HAP-1 (cell line): ENCODE measurements around the gene NEUROG1.

Source experiments
- DNase-seq, 2 experiments: peaks; one replicate each; pipeline ENCODE4 v3.0.0-alpha.2; 2016 to 2020; ENCODE audit warnings: low spot score in 2 of 2
- H3K27me3 ChIP-seq: fragments of 250-450 bp; sonication (Bioruptor Pico); 2 replicates; pipeline ENCODE4 v1.5.1; 2020; ENCODE audit warnings: low read depth, mild to moderate bottlenecking, moderate library complexity
- H3K36me3 ChIP-seq: fragments of 250-450 bp; sonication (Bioruptor Pico); replicated peaks from 2 replicates; pipeline ENCODE4 v1.5.1; 2020; ENCODE audit warnings: mild to moderate bottlenecking
- H3K4me1 ChIP-seq: fragments of 250-450 bp; sonication (Bioruptor Pico); 2 replicates; pipeline ENCODE4 v1.5.1; 2020; ENCODE audit warnings: mild to moderate bottlenecking
- H3K4me3 ChIP-seq: fragments of 250-450 bp; sonication (Bioruptor Pico); 2 replicates; pipeline ENCODE4 v1.5.1; 2020; ENCODE audit warnings: mild to moderate bottlenecking, moderate library complexity
- H3K9me3 ChIP-seq: fragments of 250-450 bp; sonication (Bioruptor Pico); 2 replicates; pipeline ENCODE4 v1.5.1; 2020; ENCODE audit warnings: mild to moderate bottlenecking, moderate library complexity
- in situ Hi-C: fragments of 300-500 bp; cut with MboI; formaldehyde crosslinking; loops from 3 replicates; pipeline ENCODE4 v1.14.3; 2020; ENCODE audit warnings: low sequenced_read_pairs, inconsistent platforms, mixed read lengths

The NEUROG1 gene, protein sequence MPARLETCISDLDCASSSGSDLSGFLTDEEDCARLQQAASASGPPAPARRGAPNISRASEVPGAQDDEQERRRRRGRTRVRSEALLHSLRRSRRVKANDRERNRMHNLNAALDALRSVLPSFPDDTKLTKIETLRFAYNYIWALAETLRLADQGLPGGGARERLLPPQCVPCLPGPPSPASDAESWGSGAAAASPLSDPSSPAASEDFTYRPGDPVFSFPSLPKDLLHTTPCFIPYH

GRCh38 chr5:135535820-135536801 is at the start of gene NEUROG1:
Gene NEUROG1 (minus strand): TSS chr5:135535964. CDS start chr5:135535690, 274 bp downstream.
- no peaks in the 10 kb centered on the region for H3K27me3 ChIP-seq
- in situ Hi-C loops, result no loop called here
- H3K9me3 ChIP-seq, result no peaks in the 10 kb centered on the region
- no peaks in the 10 kb centered on the region for H3K36me3 ChIP-seq
- H3K4me3 ChIP-seq, result no peak within 1 kb of the TSS
- DNase-seq, result no peak
- H3K4me1 ChIP-seq, result no peaks in the 10 kb centered on the region

DNA sequence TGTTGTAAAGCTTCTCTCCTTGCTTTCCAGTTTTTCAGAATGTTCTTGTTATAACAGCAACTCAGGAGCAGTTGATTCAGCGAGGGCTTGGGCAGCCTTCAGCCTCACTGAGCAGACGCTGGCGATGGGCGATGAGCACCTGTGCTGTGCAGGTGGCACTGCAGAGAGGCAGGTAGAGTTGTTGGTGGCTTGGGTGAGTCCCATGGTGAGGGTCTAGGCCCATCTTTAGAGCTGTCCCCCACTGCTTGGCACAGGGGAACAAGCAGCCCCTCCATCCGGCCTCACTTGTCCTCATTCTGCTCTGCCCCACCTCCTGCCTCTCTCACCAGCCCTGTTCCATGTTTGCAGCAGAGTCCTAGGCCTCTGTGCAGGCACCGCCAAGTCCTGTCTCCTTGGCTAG is 49.2 kb upstream of the NEUROG1 start:
- Histone ChIP-seq H3K4me3 (no peak overlapping the region), H3K27me3 (no peaks in the 10 kb centered on the region; the same call in 1 of the 2 replicates), H3K9me3 (no peaks in the 10 kb centered on the region), H3K4me1 (peaks cover 15% of the 10 kb centered on the region), H3K36me3 (no peaks in the 10 kb centered on the region)
- DNase-seq, result peak in 1 of 2 experiments; percentile 33
- in situ Hi-C loops, result no loop called here

GRCh38 chr5:135584276-135584675 is 48.5 kb upstream of the NEUROG1 start:
- Histone ChIP-seq H3K9me3 (no peaks in the 10 kb centered on the region), H3K4me1 (peaks cover 17% of the 10 kb centered on the region), H3K36me3 (no peaks in the 10 kb centered on the region), H3K27me3 (no peaks in the 10 kb centered on the region; the same call in 1 of the 2 replicates), H3K4me3 (no peak overlapping the region)
- in situ Hi-C loops, result no loop called here
- DNase-seq, result no peak

DNA sequence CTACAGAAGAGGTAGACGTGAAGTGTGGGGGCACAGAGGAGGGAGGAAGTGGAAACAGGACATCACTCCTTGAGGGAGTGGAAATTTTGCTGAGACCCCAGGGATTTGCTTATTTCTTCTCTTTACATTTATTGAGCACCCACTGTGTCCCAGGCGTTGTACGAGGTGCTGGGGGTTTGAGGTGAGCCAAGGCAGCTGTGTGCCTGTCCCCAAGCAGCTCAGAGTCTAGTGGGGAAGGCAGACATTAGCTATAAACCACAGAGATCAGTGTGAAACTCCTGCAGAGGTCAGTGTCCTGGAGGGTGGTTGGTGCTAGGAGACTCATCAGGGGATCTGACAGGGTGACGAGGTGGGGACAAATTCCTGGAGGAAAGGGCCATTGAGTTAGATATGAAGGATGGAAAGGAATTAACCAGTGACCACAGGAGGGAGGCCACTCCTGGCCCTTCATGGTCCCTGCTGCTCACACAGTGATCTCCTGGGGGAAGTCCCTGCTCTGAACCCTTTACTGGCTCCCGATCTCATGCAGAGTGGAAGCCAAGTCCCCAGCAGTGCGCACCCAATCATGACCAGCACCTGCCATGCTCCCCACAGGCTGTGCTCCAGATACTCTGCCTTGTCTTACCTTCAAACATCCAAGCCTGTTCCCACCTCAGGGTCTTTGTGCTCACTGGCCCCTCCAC is 46.5 kb upstream of the NEUROG1 start:
- H3K27me3 ChIP-seq, result no peaks in the 10 kb centered on the region; the same call in 1 of the 2 replicates
- H3K9me3 ChIP-seq, result no peaks in the 10 kb centered on the region
- H3K4me3 ChIP-seq, result no peak overlapping the region
- H3K36me3 ChIP-seq, result no peaks in the 10 kb centered on the region
- peaks cover 25% of the 10 kb centered on the region for H3K4me1 ChIP-seq
- in situ Hi-C loops, result no loop called here
- DNase-seq, result no peak

GRCh38 chr5:135578685-135579341 is 43.0 kb upstream of the NEUROG1 start, which contains the start of gene CXCL14:
Gene CXCL14 (minus strand): TSS chr5:135578991. CDS start chr5:135578778, 213 bp downstream.
- H3K27me3 ChIP-seq, result no peaks in the 10 kb centered on the region; the same call in 1 of the 2 replicates
- no peaks in the 10 kb centered on the region for H3K9me3 ChIP-seq
- in situ Hi-C loops, result no loop called here
- H3K36me3 ChIP-seq, result no peaks in the 10 kb centered on the region
- peak within 1 kb of the TSS; percentile 34 for H3K4me3 ChIP-seq
- peak; percentile 77 to 87 for DNase-seq
- peaks cover 10% of the 10 kb centered on the region for H3K4me1 ChIP-seq

GRCh38 chr5:135578305-135578684 is 42.5 kb upstream of the NEUROG1 start:
- DNase-seq, result no peak
- H3K27me3 ChIP-seq, result no peaks in the 10 kb centered on the region; the same call in 1 of the 2 replicates
- H3K4me1 ChIP-seq, result peaks cover 10% of the 10 kb centered on the region
- in situ Hi-C loops, result no loop called here
- H3K4me3 ChIP-seq, result peak overlapping the region; percentile 34
- no peaks in the 10 kb centered on the region for H3K36me3 ChIP-seq
- H3K9me3 ChIP-seq, result no peaks in the 10 kb centered on the region

GRCh38 chr5:135577421-135577820 is 41.7 kb upstream of the NEUROG1 start:
- Histone ChIP-seq H3K27me3 (no peaks in the 10 kb centered on the region; the same call in 1 of the 2 replicates), H3K9me3 (no peaks in the 10 kb centered on the region), H3K4me1 (peaks cover 10% of the 10 kb centered on the region), H3K4me3 (no peak overlapping the region), H3K36me3 (no peaks in the 10 kb centered on the region)
- no peak for DNase-seq
- in situ Hi-C loops, result no loop called here

DNA sequence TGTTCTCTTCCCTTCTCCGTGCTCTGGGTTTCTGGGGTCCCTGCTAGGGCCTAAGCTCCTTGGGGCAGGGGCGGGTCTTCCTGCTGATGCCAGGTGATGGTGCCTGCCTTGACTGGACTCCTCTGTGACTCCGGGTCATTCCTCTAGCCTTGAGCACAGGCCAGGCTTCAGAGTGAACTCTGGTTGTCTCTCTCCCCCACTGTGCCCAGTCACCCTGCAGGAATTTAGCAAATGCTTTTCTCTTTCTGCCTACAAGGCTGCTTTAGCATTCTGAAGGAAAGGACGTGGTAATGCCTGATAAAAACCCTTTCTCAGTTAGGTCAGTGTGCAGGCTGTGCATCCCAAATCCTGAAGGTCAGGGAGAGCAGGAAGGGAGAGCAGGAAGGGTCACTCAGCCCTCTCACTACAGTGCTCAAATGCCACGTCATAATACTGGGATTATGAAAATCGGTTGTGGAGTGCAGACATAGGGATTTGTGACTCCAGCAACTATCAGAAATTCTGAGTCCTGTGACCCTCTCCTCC is 40.4 kb upstream of the NEUROG1 start:
- Histone ChIP-seq H3K9me3 (no peaks in the 10 kb centered on the region), H3K27me3 (no peaks in the 10 kb centered on the region), H3K4me1 (peaks cover 10% of the 10 kb centered on the region), H3K36me3 (no peaks in the 10 kb centered on the region), H3K4me3 (no peak overlapping the region)
- in situ Hi-C loops, result no loop called here
- DNase-seq, result no peak

- Histone ChIP-seq H3K4me3 (no peak overlapping the region), H3K27me3 (no peaks in the 10 kb centered on the region), H3K9me3 (no peaks in the 10 kb centered on the region), H3K4me1 (peaks cover 15% of the 10 kb centered on the region), H3K36me3 (no peaks in the 10 kb centered on the region)
- in situ Hi-C loops, result no loop called here
- no peak for DNase-seq
Measured at GRCh38 chr5:135574493-135574892, 38.7 kb upstream of the NEUROG1 start.

DNA sequence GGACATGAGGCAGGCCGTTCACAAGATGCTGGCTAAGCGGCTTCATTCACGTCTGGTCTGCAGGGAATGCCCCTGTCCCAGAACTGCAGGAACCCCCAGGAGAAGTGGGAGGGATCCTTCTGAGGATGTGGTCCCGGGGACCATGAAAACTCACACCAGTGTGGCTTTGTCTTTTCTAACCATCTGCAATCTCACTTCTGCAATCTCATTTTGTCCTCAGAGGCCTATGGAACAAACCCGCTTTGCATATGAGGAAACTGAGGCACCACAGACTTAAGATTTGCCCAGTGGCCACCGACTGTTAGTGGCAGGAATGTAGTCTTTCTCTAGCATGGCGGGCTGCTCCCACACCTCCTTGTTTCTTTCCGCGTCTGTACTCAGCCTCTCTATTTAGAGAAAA is 36.1 kb upstream of the NEUROG1 start:
- Histone ChIP-seq H3K4me3 (no peak overlapping the region), H3K36me3 (no peaks in the 10 kb centered on the region), H3K27me3 (no peaks in the 10 kb centered on the region), H3K9me3 (no peaks in the 10 kb centered on the region), H3K4me1 (peaks cover 4% of the 10 kb centered on the region)
- DNase-seq, result no peak
- in situ Hi-C loops, result no loop called here

- Histone ChIP-seq H3K36me3 (no peaks in the 10 kb centered on the region), H3K9me3 (no peaks in the 10 kb centered on the region), H3K4me1 (peaks cover 8% of the 10 kb centered on the region), H3K4me3 (no peak overlapping the region), H3K27me3 (no peaks in the 10 kb centered on the region)
- DNase-seq, result no peak
- in situ Hi-C loops, result no loop called here
Measured at GRCh38 chr5:135571066-135571609, 35.4 kb upstream of the NEUROG1 start.

DNA sequence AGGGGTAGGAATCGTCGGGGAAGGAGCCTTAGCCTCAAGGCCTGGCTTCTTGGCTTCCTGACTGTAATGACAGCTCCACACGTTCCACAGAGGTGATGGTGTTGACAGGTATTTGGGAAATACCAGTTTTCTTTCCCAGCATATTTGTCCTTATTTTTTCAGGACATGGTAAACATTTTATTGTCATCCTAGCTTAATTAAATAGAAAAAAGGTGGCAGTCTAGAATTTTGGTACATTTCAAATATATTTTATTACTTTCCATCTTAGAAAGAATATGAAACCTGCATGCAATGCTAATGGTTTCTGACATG is 34.6 kb upstream of the NEUROG1 start:
- Histone ChIP-seq H3K9me3 (no peaks in the 10 kb centered on the region), H3K27me3 (no peaks in the 10 kb centered on the region), H3K36me3 (no peaks in the 10 kb centered on the region), H3K4me3 (no peak overlapping the region), H3K4me1 (peaks cover 15% of the 10 kb centered on the region)
- no peak for DNase-seq
- in situ Hi-C loops, result no loop called here
